HG03103 (cell line): ENCODE data around the gene SLC17A7.

Source experiments
- ATAC-seq: cut with Tn5 transposase; IDR thresholded peaks from one replicate; pipeline ENCODE4 v1.9.1; 2021; ENCODE audit warnings: low read depth; ENCODE audit not compliant: unreplicated experiment

SLC17A7 gene

DNA sequence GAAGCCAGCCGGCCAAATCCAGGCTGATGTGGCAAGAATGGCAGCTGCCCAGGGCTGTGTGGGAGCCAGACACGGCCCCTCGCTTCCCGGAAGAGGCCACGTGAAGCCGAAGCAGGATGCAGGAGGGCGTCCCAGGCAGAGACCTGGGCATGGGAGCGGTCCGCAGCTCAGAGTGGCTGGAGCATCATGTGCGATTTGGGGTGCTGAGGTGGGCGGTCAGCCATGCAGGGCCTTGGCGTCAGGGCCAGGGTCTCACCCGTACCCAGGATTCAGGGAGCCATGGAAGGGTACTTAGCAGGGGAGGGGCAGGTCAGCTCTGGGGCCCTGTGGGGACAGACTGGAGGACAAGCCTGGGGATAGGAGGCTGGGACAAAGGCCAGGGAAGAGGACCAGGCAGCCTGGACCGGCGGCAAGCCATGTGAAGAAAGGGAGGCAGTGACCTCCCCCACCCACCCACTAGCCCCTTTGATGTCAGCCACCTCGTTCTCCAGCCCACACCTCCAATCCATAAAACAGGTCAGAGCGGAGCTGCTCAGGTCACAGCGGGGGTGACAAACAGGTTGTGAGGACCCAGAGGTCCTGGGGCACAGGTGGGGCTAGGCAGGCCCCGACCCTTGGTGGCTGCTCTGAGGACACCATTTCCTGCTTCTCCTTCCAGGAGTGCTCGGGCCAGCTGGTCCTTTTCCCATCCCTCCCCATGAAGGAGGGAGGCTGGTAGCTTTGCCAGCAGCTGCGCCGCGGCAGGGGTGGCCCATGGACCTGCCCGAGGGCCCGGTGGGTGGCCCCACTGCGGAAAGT, 51.0 kb downstream of the SLC17A7 start:
- no peak for ATAC-seq

GRCh38 chr19:49389406-49389805, 51.9 kb downstream of the SLC17A7 start:
- no peak for ATAC-seq

- no peak for ATAC-seq
Observed at GRCh38 chr19:49387936-49388372, 53.4 kb downstream of the SLC17A7 start, which contains the start of gene KASH5. KASH5 (plus strand) TSS chr19:49388249; CDS start chr19:49390884, 2,635 bp downstream.

- ATAC-seq = no peak
Observed at GRCh38 chr19:49383599-49383998, 57.7 kb downstream of the SLC17A7 start.

DNA sequence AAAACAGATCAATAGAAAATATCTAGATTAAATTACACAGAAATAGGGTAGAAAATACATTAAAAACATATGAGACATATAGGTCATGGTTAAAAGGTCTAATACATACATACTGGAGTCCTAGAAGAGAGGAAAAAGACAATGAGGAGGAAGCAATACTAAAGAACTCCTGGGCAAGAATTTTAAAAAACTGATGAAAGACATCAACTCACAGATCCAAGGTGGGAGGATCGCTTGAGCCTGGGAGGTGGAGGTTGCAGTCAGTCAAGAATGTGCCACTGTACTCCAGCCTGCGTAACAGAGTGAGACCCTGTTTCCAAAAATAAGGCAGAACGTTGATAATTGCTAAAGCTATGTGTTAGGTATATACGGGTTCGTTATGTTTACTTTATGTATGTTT, 58.7 kb downstream of the SLC17A7 start:
- no peak for ATAC-seq

GRCh38 chr19:49380391-49380790, 60.9 kb downstream of the SLC17A7 start:
- no peak for ATAC-seq
